Activated CD8-positive, alpha-beta T cell treated with anti-CD3 and anti-CD28 coated beads for 36 hours (primary cell): Measurements from ENCODE around the gene CASTOR1. TPM values are rescaled to one million over a fixed set of nuclear protein-coding genes. Genes with fewer than 3 reads are reported as not detected.
A peak's percentile ranks its signal among the peaks of the same experiment; 100 is the strongest.

Experiments used
- ATAC-seq: fragments of 200-7000 bp; cut with Tn5 transposase; one replicate; pipeline ENCODE4 v1.10.0; 2021; ENCODE audit warnings: mild to moderate bottlenecking, moderate library complexity
- CTCF ChIA-PET: fragments of 350-600 bp; sonication (Branson Sonifier 250); formaldehyde crosslinking; loops from one replicate; lab custom pipeline; 2021; ENCODE audit warnings: antibody characterized with exemption; lab: Charles Lee
- POLR2A ChIA-PET: fragments of 350-600 bp; sonication (Branson Sonifier 250); formaldehyde crosslinking; loops from one replicate; lab custom pipeline; 2021; ENCODE audit warnings: antibody characterized with exemption; lab: Charles Lee
- DNase-seq: peaks from one replicate; pipeline ENCODE4 v3.0.0-alpha.2; 2020
- H3K27ac Mint-ChIP-seq: one replicate; pipeline ENCODE4 v1.8.0; 2021; ENCODE audit warnings: mild to moderate bottlenecking, mixed read lengths
- H3K27me3 Mint-ChIP-seq: one replicate; pipeline ENCODE4 v1.8.0; 2021; ENCODE audit warnings: mixed read lengths
- H3K36me3 Mint-ChIP-seq: one replicate; pipeline ENCODE4 v1.8.0; 2021; ENCODE audit warnings: low read depth, mixed read lengths
- H3K4me1 Mint-ChIP-seq: one replicate; pipeline ENCODE4 v1.8.0; 2021; ENCODE audit warnings: low read depth, mixed read lengths
- H3K4me3 Mint-ChIP-seq: one replicate; pipeline ENCODE4 v1.8.0; 2021; ENCODE audit warnings: mild to moderate bottlenecking, moderate library complexity, mixed read lengths
- H3K9me3 Mint-ChIP-seq: one replicate; pipeline ENCODE4 v1.8.0; 2021; ENCODE audit warnings: mixed read lengths
- CTCF ChIP-seq: fragments of 200-600 bp; IDR thresholded peaks from one replicate; pipeline ENCODE4 v1.8.0; 2022; ENCODE audit warnings: antibody characterized with exemption, mild to moderate bottlenecking
- intact Hi-C: fragments of 100-400 bp; cut with micrococcal nuclease; formaldehyde crosslinking; loops from one replicate; pipeline ENCODE4 v1.10.0; 2022
- total RNA-seq, 2 experiments: library from RNA; stranded (reverse); gene quantifications; one replicate each; pipeline ENCODE4 v1.2.3, GENCODE V29; 2021

Gene CASTOR1
- total RNA-seq, 2 experiments from 2014 or later, result 4.2 to 5.1 TPM

GRCh38 chr22:30315962-30316576 is 26.8 kb upstream of the CASTOR1 start:
- DNase-seq, result peak; percentile 44
- H3K9me3 Mint-ChIP-seq, result no peaks in the 10 kb centered on the region
- peak overlapping the region; percentile 80 for H3K27ac Mint-ChIP-seq
- ChIA-PET POLR2A (interaction anchor here (2.5 to 8.7 kb wide), 2 partner anchors 9 to 19 kb away, joined by 7 to 68 read pairs; partner anchors contain the start of gene TBC1D10A), CTCF (interaction anchor here (1.0 to 4.5 kb wide), 7 partner anchors 8 to 75 kb away, joined by 3 to 37 read pairs (median 7); partner anchors contain the start of genes CASTOR1 and RNF215)
- H3K4me1 Mint-ChIP-seq, result peaks cover 91% of the 10 kb centered on the region
- H3K36me3 Mint-ChIP-seq, result peaks cover 23% of the 10 kb centered on the region
- no peak for ATAC-seq
- no peak overlapping the region for H3K4me3 Mint-ChIP-seq
- no peak for TF ChIP-seq CTCF
- H3K27me3 Mint-ChIP-seq, result no peaks in the 10 kb centered on the region
- intact Hi-C loops, result no loop called here

GRCh38 chr22:30314915-30315314 is 25.6 kb upstream of the CASTOR1 start:
- no peaks in the 10 kb centered on the region for H3K9me3 Mint-ChIP-seq
- no peaks in the 10 kb centered on the region for H3K27me3 Mint-ChIP-seq
- H3K36me3 Mint-ChIP-seq, result peaks cover 23% of the 10 kb centered on the region
- DNase-seq (peak; percentile 69), ATAC-seq (peak; percentile 48)
- peak overlapping the region; percentile 80 for H3K27ac Mint-ChIP-seq
- ChIA-PET POLR2A (interaction anchor here (0.8 to 8.7 kb wide), 7 partner anchors 10 to 26 kb away, joined by 3 to 68 read pairs (median 6); partner anchors contain the start of genes CASTOR1 and TBC1D10A), CTCF (interaction anchor here (1.0 to 4.5 kb wide), 9 partner anchors 9 to 206 kb away, joined by 3 to 37 read pairs (median 5); partner anchors contain the start of genes CASTOR1, RNF215 and TBC1D10A)
- intact Hi-C loops, result no loop called here
- H3K4me1 Mint-ChIP-seq, result peaks cover 93% of the 10 kb centered on the region
- no peak overlapping the region for H3K4me3 Mint-ChIP-seq
- no peak for TF ChIP-seq CTCF

- Mint-ChIP-seq H3K27ac (peak overlapping the region; percentile 80), H3K36me3 (peaks cover 23% of the 10 kb centered on the region), H3K4me3 (no peak overlapping the region), H3K27me3 (no peaks in the 10 kb centered on the region), H3K9me3 (no peaks in the 10 kb centered on the region), H3K4me1 (peaks cover 91% of the 10 kb centered on the region)
- no peak for TF ChIP-seq CTCF
- ChIA-PET CTCF (interaction anchor here (1.0 to 4.5 kb wide), 9 partner anchors 9 to 205 kb away, joined by 3 to 37 read pairs (median 4); partner anchors contain the start of genes CASTOR1 and TBC1D10A), POLR2A (interaction anchor here (0.8 to 8.7 kb wide), 5 partner anchors 10 to 25 kb away, joined by 3 to 68 read pairs (median 7); partner anchors contain the start of genes CASTOR1 and TBC1D10A)
- no peak for DNase-seq
- intact Hi-C loops, result no loop called here
- ATAC-seq, result no peak
Observed at GRCh38 chr22:30313527-30314363, 24.4 kb upstream of the CASTOR1 start.

- ATAC-seq (peak; percentile 45), DNase-seq (peak; percentile 61)
- no peak overlapping the region for H3K4me3 Mint-ChIP-seq
- POLR2A ChIA-PET, result interaction anchor here (0.9 to 8.7 kb wide), 2 partner anchors 13 to 23 kb away, joined by 3 to 68 read pairs; partner anchors contain the start of genes CASTOR1 and TBC1D10A
- H3K9me3 Mint-ChIP-seq, result no peaks in the 10 kb centered on the region
- H3K36me3 Mint-ChIP-seq, result peaks cover 19% of the 10 kb centered on the region
- peak overlapping the region; percentile 85 for H3K27ac Mint-ChIP-seq
- TF ChIP-seq CTCF, result no peak
- intact Hi-C loops, result no loop called here
- peaks cover 88% of the 10 kb centered on the region for H3K4me1 Mint-ChIP-seq
- H3K27me3 Mint-ChIP-seq, result no peaks in the 10 kb centered on the region
- CTCF ChIA-PET, result interaction anchor here (4.5 kb wide), 1 partner anchor 24 kb away, joined by 37 read pairs; the partner anchor contains the start of gene CASTOR1
Observed at GRCh38 chr22:30312053-30312452, 22.7 kb upstream of the CASTOR1 start.
